GM18909 (cell line): ENCODE measurements around the gene PTPN4.
"Not testable (repeated sequence)": the region's sequence is repeated elsewhere in the genome, so short reads cannot be mapped to it uniquely, and the experiment has no call there.

Experiments
- ATAC-seq: cut with Tn5 transposase; IDR thresholded peaks from one replicate; pipeline ENCODE4 v1.9.1; 2021; ENCODE audit warnings: mild to moderate bottlenecking; ENCODE audit not compliant: unreplicated experiment, poor library complexity

Gene PTPN4

DNA sequence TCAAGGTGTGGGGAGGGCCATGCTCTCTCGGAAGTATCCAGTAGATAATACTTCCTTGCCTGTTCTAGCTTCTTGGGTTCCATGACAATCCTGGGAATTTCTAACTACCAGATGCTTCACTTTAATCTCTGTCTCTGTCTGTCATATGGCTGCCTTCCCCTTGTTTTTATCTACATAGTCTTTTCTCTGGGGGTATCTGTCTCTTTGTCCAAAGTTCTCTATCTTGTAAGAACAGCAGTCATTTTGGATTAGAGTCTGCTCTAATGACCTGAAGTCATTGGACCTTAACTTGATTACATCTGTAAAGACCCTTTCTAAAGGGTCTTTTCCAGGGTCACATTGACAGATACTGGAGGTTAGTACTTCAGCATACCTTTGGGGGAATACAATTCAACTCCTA, 241.7 kb downstream of the PTPN4 start:
- ATAC-seq = no peak

DNA sequence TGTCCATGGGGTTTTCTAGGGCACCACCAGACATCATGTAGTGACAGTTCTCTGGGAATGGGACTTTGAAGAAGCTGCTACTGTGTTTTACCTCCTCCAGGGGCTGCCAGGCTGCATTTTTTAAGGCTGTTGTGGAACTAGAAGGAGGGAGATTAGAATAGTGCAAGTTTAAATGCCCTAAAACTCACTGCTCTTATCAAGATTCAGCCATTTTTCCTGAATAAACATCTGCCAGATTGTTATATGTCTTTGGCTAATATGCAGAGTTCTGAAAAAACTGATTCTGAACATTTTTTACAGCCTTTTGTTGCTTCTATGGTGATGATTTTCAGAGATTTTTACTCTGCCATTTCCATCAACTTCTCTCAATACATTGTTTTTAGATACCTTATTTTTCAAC, 244.5 kb downstream of the PTPN4 start:
- no peak for ATAC-seq

DNA sequence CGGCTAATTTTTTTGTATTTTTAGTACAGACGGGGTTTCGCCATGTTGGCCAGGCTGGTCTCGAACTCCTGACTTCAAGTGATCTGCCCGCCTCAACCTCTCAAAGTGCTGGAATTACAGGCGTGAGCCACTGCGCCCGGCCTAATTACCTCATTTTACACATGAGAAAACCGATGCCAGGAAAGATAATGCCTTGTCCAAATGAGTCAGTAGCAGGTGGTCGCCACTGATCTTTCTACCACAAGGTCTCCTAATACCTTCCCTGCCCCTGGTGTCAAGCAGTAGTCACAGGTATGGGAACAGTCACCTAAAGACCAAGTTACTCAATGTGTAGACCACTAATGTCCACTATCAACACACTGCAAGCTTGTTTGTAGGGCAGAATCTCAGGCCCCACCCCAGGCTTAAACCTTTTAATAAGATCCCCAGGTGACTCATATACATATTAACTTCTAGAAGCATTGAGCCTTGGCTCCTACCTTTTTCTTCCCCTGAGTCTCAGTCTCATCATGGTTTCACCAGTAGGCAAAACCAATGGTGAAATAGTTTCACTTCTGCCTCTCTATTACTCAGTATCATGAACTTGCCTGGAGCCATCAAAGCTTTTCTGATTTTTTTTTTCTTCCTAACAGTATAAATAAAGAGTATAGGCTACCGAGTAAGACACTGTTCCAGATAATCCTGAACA, 246.3 kb downstream of the PTPN4 start:
- peak; percentile 96 for ATAC-seq

DNA sequence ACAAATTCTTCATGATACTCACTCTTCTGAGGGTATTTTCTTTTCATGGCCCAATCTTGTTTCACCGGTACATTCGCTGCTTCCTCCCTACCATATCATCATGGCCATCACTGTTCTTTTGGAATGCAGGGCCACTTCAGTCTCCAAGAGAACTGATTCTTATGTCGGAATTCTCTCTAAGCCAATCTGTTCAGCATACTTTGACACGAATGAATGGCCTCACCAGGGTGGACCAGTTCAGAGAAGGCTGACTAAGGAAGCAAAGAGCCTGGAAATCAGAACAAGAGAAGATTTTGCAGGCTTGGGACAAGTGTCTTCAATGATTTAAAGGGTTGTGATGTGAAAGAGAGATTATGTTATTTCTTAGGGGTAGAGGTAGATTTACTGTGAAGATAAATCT, 248.1 kb downstream of the PTPN4 start:
- ATAC-seq = no peak

DNA sequence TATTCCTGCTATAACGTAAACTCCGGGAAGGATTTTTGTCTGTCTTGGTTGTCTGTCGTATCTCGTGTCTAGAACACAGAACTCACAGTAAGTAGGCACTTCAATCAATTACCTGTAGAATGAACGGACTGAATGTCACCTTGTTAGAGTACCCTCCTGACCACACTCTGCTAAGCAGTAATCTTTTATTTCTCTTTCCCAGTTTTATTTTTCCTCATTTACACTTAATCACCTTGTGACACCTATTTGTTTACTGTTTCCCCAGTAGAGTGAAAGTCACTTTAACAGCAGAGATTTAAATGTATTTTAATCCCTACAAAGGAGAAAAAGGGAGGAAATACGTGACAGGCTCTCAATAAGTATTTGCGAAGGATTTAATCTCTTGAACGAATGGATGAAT, 252.6 kb downstream of the PTPN4 start:
- ATAC-seq = no peak

DNA sequence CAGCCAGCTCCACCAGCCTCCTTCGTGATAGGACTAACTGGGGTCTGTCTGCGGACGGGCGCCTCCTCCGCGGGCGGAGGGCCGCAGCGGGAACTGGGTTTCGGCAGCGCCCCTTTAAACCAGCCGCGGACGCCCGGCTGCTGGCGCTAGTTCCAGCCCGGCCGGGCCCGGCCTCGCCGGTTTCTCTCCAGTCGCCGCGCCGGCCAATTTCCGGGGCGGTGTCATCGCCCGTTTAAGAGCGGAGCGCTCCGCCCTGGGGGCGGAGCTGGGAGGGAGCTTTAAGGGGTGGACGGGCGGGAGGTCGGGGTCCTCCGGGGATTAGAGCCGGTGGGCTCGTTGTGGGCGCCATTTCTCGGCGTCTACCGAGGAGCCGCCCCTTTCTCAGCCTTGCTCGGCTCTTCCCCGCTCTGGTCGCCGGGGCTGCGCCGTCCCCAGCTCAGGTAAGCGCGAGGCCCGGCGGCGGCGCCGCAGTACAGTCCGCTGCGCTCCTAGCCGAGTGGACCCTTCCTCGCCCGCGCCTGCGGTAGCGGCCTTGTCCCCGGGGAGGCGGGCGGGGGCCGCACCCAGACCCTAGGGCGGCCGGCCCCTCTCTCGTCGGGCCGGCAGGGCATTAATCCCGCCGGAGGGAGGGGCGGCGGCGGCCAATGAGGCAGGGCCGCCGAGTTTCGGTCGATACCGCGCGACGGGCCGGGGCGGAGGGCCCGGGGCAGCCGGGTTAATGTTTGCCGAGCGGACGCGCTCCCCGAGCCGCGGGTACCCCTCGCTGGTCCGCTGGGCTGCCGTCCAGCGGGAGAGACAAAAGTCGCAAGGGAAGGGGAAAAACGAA, 253.3 kb downstream of the PTPN4 start, which contains the start of gene EPB41L5:
TSS of gene EPB41L5 (plus strand) at position 307 of the 826 bp plus-strand sequence. CDS start 6,008 bp downstream, outside the sequence.
- peak; percentile 92 for ATAC-seq

DNA sequence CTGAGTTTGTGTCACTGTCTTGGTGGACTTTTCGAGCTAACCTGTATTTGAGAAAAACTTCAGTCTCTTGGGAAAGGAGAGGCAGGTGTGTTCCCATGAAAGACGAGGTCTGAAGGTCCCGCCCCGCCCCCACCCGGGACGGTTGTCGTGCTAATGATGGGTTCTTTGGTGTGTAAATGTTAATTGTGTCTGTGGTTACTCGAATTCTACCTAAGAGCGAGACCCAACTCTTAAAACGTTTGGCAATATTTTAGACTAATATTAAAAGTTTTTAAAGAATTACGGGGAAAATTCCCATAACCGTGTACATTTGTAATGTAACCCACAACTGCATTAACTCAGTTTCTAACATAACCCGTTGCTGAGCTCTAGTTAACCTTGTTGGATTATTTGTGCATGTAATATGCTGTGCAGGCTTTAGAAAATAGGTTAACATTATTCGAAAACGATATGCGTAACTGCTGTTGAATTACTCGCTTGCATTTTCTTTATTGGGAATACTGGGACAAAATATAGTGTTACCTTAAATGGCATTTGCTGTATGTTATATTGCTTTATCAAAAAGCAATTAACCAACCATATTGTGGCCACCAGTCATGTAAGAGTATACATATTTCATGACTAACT, 254.0 kb downstream of the PTPN4 start:
- ATAC-seq = no peak

DNA sequence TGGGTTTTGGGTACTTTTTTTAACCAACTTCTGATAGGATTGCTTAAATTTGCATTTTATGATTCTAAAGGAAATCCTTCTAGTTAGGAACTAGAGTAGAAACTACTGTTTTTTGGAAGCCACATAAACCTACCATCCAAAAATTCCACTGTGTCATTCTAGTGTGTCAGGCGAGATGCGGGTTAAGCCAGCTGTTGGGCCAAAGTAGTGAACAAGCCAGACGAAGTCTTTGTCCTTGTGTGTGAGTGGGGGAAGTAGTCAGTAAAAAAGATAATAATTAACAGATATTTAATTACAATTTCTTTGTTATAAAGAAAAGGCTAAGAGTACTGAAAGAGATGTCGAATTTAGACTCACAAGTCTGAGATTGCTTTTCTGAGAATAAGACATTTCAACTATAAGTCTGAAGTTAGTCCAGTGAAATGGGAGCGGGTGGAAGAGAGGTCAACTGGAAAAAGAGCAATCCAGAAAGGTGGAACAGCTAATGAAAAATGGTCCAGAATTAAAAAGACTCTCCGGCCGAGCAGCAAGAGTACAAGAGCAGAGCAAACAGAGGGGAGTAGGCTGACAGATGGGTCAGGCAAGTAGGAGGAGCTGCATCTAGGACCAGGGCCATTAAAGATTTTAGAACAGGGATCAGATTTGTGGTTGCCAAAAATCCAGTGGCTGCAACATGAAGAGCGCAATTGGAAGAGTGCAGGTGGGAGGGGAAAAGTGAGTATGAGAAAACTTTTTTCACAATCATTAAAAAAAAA, 254.7 kb downstream of the PTPN4 start:
- ATAC-seq = no peak

DNA sequence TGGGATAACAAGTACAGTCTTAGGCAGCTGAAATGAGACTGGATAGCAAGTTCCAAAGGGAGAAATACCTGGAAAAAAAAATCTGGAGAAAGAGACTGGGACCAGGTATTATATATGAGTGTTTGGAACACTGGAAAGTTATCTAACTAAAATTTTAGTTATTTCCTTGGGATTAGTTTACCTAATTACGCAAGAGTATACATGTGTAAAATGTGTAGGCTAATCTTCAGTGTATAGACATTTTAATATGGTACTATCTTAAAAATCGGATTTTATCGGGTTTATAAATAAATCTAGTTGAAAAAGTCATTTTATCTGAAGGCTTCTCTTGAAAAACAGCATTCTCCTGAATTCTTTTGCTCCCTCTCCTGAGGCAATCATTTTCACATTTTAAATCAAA, 257.1 kb downstream of the PTPN4 start:
- ATAC-seq = no peak

DNA sequence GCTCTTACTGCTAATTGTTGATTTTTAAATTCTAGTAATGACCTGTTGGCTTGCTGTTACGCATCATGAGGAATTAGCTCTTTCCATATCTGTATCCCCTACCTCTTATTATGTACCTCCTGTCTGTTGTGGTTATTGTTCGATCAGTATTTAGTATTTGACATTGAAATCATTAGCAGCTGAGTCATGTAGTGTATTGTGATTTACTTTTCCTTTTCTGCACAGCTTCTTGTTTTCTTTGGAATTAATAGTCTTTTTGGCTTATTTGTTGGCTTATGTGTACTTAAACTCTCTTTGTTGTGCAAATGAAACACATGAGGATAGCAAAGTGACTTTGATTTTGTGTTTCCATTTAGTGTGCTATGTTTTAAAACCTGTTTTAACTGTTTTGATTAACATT, 257.5 kb downstream of the PTPN4 start:
- no peak for ATAC-seq

DNA sequence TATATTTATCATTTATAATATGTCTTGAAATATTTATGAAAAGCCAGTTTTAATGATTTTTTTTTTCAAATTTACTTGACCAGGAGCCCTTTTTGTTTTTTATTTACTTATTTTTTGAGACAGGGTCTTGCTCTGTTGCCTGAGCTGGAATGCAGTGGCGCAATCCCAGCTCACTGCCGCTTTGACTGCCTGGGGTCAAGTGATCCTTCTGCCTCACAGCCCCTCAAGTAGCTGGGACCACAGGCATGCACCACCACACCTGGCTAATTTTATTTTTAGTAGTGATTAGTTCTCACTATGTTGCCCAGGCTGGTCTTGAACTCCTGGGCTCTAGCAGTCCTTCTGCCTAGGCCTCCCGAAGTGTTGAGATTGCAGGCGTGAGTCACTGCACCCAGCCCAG, 258.8 kb downstream of the PTPN4 start:
- no peak for ATAC-seq

DNA sequence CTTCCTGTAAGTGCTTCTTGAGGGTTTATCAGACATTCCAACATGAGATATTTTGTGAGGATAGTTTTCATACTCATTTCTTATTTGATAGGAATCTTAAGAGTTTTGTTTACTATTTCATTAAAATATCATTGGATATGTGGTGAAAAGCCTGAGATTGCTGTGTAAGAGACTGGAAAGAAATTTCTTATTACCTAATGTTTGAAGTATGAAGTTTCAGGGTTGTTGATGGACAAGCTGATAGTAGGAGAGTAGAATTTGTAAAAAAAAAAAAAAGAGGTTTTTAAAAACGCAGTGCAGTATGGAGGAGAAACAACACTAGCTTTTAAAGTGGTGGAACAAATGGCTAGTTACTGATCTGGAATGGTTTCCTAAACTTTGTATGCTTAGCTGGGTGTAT, 260.8 kb downstream of the PTPN4 start:
- ATAC-seq = no peak

DNA sequence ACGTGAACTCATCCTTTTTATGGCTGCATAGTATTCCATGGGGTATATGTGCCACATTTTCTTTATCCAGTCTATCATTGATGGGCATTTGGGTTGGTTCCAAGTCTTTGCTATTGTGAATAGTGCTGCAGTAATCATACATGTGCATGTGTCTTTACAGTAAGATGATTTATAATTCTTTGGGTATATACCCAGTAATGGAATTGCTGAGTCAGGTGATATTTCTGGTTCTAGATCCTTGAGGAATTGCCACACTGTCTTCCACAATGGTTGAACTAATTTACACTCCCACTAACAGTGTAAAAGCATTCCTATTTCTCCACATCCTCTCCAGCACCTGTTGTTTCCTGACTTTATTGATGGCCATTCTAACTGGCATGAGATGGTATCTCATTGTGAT, 262.8 kb downstream of the PTPN4 start:
- ATAC-seq = not testable (repeated sequence)

DNA sequence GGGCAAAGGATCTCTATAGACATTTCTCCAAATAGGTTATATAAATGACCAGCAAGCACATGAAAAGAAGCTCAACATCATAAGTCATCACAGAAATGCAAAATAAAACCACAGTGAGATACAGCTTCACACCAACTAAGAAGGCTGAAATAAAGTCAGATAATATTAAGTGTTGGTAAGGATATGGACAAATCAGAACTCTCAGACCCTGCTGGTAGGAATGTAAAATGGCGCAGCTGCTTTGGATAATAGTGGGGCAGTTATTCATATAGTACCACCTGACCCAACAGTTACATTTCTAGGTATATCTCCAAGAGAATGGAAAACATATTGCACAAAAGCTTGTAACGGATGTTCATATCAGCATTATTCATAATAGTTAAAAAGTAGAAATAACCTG, 267.2 kb downstream of the PTPN4 start:
- ATAC-seq = no peak

DNA sequence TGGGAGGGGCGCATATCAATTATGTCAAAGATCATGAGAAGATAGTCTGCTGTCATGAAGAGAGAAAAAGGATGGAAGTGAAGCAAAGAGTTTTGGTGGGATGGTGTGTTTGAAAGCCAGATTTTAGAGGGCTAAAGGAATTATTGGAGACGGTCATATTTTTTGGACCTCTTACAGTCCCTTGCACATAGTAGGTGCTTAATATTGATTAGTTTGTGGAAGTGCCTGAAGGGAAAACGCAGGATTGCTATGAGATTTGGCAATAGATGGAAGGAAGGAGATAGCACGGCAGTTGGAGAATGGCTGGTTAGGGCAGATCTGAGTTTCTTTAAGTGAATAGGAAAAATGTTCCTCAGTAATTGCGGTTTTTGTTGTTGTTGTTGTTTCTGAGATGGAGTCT, 269.1 kb downstream of the PTPN4 start:
- no peak for ATAC-seq

DNA sequence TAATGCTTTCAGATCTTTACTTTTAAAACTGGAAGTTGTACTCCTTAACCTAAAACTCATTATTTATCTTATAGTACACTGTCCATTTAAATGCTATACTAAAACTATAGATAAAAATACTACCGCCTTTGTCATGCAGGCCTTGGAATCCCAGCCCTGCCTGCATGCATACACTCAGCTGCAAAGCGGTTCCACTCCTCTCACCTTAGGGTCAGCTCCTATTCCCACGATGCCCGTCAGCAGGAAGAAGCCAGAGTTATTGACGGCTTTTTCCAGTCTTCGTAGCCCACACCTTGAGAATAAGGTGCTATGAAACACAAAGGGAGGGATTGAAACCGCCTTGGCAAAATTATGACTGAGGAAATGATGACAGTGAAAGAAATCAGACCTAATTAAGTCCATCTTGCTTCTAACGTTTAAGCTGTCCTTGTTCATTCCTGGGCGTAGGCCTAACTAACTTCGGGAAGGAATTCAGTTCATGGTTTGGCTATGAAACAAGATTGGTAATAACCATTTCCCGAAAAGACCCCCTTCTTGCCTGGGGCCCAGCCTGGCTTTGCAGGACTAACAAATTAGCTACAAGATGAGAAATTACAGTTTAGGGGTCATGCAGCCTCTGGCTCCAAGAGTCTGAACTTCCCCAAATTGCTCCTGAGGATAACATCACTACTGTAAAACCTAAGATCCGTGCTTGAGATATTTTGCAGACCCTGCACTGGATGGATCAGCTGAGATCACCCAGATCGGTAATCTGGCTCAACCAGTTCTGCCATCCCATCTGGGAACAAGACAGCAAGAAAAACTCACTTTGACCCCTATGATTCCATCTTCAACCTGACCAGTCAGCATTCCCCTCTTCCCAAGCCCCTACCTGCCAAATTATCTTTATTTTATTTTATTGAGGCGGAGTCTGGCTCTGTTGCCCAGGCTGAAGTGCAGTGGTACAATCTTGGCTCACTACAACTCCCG, 270.2 kb downstream of the PTPN4 start:
- no peak for ATAC-seq

DNA sequence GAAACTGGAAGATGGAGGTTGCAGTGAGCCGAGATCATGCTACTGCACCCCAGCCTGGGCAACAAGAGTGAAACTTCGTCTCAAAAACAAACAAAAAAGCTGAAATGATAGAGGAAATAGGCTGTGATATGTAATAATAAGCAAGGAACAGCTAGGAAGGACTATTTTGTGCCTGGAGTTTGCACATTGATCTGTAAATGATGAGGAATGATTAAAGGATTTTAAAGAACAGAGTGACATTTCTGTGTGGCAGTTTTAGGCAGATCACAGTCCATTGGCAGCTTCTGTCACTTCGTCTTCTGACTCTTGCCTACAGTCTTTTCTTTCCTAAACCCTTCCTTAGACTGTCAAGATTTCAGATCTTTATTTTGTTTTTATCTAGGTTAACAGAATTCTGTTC, 272.6 kb downstream of the PTPN4 start:
- no peak for ATAC-seq
